GM19023 (cell line): Measurements from ENCODE around the gene CSPG4.
"Not testable (repeated sequence)": the region's sequence is repeated elsewhere in the genome, so short reads cannot be mapped to it uniquely, and the experiment has no call there.

Experiments used
- ATAC-seq: cut with Tn5 transposase; IDR thresholded peaks from one replicate; pipeline ENCODE4 v1.9.1; 2021; ENCODE audit warnings: mild to moderate bottlenecking, moderate library complexity; ENCODE audit not compliant: unreplicated experiment

The CSPG4 gene

DNA sequence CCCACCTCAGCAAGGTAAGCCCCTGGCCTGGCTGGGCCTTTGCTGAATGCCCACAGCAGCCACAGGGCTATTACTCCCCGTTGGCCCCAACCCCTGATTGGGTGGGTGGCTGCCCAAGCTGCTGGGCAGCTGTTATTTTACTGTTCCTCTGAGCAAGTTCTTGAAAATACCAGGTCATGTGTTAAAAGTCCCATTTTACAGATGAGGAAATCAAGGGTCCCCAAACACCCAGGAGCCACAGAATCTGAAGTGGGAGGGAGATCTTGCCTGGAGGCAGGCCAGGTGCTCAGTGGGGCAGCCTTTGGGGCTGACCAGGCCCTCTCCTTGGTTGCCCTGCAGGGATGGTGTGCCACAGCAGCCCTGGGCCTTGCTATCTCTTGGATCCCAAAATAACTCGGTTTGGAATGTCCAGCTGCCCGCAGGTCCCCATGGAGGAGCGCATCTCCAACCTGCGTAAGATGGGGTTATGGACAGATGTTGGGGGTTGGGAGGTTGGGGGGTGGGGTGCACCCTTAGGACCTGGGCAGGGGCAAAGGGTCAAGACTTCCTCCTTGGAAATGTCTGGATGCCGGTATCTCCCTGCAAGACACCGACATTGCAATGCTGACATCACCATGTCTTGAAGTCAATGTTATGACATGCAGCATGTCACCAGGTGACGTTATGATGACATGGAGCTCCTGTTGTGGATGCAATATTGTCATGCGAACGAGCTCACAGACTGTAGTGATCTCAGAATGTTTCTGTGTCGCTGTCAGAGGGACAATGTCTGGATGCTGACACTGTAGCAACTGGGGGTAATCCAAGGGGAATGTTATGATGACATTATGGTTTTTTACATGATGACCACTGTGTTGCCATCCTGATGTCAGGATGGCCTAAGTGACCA lies 13.3 kb upstream of the CSPG4 start:
- ATAC-seq: no peak

DNA sequence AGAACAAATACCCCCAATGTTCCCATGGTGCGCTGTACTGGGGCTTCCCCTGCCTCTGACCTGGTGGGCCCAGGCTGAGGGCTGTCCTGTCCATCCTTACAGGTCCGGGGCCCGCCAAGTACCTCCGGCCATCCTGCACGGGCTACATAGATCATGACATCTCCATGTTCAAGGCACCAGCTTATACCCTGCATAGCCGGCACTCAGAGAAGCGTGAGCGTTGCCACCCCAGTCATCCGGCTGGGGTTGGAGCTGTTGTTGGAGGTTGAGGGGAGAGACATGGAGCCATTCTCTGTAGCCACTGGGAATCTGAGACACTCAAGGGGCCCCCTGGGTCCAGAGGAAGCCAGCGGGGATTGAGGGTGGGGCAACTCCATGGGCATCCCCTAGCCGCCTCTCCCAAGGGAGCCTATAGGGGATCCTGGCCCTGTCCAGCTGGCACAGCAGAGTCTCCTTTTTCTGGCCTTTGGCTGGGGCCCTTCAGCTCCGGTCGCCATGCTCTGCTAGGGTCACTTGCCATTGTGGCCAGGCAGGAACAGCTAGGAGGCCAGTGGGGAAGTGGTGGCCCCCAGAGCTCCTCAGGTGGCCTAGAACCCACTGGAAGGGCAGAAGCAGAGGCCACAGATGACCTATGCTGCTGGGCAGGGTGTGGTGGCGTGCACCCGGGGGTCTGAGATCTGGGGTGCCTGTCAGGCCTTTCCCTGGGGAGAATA lies 12.5 kb upstream of the CSPG4 start:
- ATAC-seq: no peak

DNA sequence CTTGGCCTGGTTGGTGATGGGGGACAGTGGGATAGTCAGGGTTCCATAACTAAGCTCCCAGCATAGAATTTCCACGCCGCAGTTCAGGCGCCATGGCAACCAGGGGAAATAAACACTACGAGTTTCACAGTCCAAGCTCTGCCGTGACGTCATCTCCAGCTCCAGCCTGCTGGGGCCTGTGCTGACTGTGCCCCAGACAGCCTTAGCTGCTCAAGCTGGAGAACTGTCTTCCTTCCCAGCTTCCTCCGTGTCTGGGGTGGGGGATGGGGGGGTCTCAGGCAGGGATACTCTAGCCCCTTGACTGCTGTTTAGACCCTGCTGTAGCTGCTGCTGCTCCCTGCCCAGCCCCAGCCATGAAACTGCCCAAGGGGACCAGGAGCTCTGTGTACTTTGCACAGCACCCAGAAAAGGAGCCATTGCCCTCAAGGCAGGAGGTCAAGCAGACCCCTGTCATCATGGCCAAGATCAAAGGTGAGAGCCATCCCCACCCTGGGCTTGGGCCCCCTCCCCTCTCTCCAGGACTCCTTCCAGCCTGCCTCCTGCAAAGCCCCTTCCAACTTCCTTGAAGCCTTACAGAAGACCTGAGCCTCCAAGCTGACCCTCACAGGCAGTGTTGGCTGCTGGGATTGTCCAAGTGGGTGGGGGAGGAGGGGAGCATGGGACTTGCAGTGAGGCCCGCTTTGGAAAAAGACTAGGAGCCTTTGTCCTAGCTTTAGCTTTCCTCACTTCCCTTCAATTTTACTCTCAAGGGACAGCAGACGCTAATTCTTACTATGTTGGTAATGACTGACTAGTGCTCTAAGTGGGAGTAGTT lies 11.4 kb upstream of the CSPG4 start:
- ATAC-seq: peak; percentile 58

DNA sequence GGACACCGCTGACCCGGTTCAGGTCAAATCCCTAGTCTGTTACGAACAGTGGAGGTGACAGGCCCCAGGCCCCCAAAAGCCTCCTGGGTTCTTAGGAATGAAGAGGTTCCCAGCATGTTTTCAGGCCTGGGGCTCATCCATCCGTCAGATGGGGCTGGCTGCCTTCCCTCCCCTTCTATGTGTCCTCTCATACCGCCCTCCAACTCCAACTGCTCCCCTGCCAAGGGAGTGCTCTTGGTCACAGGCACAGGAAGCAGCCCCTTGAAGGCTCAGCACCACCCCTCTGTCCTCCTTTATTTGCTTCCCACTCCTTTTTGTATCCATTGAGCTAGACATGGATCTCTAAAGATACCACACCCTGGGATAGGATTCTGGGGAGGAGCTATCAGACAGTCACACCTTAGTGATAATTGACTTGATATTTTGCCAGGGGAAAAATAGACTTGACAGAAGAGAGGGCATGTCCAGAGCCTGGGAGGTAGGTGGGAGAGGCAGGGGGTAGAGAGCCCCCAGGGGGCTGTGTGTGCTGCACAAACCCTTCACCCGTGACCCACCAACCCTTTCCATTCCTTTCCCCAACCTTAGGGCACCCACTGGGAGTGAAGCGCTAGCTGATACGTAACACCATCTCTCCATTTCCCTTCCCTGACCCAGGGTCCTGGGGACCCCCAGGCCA lies 10.7 kb upstream of the CSPG4 start:
- ATAC-seq: no peak

DNA sequence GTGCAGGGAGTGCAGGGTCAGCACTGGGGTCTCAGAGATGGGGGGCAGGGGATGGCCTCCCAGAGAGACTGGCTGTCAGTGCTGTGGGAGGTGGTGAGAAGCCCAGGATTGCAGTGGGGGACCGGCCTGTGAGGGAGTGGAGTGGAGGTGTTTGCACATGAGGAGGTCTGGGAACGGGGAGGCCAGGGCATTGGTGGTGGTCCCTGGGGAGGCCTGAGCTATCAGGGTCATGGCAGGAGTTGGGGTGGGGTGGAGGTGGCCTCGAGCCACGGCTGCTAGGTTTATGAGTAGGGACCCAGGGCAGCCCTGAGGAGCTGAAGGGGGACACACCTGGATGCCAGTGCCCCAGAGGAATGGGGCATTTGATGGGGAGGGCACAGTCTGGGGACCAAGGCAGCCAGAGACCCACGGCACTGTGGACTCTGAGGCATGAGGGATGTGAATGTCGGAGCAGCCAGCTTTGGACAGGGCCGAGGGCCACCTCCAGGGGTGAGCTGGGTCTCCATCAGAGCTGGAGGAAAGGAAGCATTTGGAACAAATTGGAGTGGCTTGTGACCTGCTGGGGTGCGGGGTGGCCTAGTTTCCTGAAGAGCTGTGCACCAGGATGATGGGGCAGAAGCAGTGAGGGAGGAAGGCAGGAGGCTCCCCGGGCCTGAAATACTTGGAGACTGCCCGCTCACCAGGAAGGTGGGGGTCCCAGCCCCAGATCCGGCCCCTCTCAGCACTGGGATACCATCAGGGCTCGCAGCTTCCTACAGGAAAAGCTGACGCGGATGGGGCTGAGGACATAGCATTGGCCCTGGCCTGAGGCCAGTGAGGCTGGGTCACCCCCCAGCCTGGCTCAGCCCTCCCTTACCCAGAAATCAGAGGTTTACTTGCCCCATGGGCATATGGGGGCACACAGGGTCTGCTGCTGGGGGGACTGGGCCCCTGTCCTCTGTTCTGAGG lies 9.5 kb upstream of the CSPG4 start:
- no peak for ATAC-seq

DNA sequence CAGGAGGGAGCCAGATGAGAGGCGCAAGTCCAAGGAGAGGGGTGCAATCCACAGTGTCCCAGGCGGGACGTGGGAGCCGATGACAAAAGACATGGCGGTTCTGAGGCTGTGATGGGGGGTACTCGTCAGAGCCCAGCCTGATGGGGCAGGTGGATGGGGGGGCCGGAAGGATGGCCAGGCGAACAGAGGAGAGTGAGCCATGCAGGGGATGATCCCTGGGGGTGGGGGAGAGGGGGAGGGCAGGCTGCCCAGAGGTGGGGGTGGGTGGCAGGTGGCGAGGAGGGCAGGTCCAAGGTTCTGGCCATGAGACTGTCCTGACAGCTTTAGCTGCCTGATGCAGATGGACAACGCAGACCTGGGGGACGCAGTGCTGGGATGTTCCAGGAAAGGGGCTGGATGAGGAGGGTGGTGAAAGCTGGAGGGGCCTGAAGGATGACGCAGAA lies 8.9 kb upstream of the CSPG4 start:
- no peak for ATAC-seq

DNA sequence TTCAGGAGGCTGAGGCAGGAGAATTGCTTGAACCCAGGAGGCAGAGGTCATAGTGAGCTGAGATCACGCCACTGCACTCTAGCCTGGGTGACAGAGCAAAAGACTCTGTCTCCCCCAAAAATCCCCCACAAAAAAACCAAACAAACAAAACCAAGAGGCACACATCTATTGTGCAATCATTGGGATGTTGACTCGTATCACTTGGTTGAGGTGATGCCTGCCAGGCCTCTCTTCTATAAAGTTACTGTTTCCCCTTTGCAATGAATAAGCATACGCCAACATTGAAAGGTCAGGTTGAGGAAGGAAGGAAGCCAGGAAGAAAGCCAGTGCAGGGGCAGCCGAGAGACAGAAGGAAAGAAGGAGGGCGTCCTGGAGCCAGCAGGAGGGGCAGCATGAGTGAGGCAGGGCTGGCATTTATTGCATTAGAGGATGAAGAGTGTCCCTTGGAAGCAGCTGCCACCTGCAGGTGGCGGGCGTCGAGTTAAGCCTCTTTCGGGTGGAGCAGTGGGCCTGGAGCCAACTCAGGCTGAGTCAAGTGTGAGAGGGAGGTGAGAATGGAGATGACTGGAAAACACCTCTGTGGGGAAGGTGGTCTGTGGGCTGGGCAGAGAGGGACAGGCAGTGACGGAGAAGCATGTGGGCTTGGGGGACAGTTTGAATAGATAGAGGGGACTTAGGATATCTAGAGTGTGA lies 8.3 kb upstream of the CSPG4 start:
- ATAC-seq: no peak

DNA sequence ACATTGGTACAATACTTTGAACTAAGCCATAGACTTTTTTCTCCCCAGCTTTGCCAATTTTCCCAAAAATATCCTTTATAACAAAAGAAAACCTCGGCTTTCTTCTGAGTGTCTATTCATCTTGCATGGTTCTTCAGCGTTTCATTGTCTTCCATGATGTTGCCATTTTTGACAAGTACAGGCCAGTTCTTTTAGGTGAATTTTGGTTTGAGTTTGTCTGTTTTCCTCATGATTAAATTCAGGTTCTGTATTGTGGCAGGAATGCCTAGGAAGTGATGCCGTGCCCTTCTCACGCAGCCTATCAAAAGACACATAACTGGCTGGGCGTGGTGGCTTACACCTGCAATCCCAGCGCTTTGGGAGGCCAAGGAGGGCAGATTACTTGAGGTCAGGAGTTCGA lies 7.6 kb upstream of the CSPG4 start:
- ATAC-seq: no peak

DNA sequence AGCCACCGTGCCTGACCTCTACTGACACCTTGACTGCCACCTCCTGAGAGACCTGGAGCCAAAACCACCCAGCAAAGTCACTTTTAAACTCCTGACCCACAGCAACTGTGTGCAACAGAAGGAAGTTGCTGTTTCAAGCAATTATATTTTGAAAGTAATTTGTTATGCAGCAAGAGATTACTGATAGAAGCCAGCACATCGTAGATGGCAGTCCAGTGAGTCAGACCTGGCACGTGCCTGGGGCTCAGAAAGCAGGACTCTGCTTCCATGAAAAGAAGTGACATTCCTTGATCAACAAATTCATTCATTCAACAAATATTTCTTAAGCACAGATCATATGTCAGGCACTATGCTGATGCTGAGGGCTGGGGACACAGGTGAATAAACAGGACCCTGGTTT lies 5.7 kb upstream of the CSPG4 start:
- no peak for ATAC-seq

DNA sequence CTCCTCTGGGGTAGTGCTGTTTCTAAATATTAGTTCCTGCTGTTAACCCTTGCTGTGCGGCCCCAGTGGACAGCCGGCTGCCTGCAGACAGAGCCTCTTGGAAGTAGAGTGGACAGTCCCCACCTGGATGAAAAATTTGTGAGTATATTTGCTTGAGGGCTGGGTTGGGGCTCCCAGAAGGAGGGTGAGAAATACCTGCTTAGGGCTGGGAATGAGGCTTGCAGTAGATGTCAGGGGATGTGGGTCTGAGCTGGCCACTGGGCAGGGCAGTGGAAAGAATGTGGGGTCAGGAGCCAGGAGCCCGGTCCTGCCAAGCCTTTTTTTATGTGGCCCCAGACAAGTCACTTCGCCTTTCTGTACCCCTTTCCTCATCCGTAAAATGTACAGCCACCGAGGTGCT lies 4.4 kb upstream of the CSPG4 start:
- ATAC-seq: not testable (repeated sequence)

DNA sequence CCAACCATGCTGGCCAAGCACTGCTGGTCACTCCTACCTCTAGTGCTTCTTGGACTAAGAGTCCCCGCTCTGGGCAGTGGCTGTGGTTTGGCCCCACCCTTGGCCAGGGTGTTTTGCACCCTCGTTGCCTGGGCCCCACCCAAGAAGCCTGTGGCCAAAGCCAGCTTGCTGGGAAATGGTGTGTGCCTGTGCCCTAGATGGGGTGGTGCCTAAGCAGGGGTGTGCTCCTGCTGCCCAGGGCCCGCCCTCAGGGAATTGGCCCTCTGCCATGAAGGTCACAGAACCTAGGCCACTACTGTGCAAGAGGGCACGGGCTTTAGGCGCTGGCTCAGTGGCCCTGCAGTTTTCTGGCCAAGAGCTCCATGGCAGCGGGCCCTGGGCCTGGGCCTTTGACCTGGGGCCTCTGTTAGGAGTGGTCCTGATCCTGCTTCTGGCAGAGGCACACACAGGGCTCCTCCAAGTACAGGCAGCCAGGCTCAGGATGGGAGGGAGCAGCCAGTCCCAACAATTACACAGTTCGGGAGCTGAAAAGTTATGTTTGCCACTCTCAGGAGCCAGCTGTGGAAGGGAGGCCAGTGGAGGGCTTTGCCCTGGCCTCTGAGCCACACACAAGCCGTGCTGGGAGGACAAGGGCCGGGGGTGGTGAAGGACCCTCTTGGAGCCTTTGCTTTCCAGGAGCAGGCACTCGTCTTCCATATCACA lies 3.8 kb upstream of the CSPG4 start:
- not testable (repeated sequence) for ATAC-seq

DNA sequence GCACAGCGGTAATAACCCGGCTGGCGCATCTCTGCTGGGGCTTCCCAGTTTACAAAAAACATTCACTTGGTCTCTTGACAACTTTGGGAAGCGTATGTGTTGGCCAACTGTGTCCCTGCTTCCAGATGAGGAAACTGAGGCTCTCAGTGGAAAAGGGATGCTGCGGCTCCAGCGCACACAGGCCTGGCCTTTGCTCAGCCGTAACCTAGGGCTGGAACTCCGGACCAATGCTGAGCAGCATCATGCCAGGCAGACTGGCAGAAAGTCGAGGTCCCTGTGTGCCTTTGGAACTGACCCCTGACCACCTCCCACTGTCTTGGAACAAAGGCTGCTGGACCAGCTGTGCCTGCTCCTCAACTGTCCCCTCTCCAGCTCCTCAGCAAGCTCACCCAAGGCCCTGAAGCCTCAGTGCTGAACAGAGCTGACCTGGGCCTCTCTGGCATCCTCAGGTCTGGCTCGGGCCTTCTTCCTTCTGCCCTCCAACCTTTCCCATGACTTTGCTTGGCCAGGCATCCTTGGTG lies 2.7 kb upstream of the CSPG4 start:
- not testable (repeated sequence) for ATAC-seq

DNA sequence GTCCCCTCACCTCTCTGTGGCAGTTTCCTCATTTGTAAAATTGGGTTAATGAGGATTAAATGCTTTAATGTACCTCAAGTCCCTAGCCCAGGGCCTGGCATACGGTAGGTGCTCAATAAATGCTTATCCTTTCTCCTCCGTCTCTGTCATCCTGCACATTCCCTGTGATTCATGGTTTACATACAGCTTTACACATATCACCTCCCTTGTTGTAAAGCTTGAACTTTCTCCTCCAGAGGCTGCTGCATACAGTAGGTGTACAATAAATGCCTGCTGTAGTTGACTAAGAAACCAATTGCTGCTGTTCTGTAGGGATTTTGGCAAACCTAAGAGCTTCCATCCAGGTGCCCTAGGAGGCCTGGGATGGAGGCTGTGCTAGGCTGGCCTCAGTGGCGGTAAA lies 1.5 kb upstream of the CSPG4 start:
- no peak for ATAC-seq

DNA sequence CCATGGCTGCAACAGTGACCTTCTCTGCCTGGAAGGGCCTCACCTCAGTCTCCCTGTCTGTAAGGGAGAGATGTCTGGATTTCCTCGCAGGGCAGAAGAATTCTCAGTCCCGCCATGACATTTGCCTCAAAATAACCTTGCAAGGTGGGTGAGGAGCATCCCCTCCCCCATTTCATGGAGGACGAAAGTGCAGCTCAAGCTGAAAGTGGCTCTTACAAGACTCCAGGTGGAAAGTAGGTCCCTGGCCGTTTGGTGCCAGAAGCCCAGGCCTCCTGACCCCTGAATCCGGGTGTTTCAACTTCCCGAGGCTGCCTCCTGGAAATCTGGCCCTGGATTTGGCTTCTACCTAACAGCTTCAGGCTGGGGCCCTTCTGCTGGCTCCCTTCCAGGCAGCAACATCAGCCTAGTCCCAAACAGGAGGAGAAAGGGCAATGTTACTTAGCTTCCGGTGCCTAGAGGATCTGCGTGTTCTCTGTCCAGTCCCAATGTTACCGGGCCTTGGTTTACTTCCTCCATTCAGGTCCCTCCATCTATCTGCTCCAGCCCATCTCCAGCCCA lies 769 bp upstream of the CSPG4 start:
- no peak for ATAC-seq

DNA sequence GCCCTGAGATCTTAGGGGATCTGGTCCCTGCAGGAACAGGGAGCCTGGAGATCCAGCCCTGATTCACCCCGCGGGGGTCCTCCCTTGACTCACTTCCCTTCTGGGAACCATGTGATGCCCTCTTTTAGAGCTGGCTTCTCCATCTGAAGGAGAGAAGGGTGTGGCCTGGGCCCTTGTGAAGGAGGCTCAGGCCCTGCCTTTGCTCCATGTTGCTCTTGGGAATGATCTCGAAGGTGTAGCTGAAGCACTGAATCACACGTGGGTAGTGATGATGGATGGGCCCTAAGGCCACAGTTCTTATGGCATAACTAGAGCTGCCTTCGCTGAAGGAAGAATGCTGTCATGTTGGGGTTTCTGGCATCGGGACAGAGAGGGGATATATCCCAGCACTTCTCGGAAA lies 1.2 kb downstream of the CSPG4 start:
- not testable (repeated sequence) for ATAC-seq

DNA sequence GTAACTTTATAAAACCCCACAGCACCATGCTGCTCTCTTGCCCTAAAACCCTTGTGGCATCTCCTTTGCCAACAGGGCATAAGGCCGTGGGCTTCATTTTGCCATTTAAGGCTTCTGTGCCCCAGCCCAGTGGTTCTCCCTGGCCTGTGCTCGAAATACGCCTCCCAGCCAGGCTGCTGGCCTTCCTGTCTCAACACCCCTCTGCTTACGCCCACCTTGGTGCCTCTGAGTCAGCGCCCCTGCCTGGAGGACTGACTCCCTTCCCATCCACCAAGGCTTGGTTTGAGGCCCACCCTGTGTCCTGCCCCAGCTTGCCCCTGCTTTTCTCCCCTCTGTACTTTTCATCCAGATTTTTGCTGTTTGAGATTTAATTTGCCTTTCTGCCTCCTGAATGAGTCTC lies 1.8 kb downstream of the CSPG4 start:
- ATAC-seq: not testable (repeated sequence)

DNA sequence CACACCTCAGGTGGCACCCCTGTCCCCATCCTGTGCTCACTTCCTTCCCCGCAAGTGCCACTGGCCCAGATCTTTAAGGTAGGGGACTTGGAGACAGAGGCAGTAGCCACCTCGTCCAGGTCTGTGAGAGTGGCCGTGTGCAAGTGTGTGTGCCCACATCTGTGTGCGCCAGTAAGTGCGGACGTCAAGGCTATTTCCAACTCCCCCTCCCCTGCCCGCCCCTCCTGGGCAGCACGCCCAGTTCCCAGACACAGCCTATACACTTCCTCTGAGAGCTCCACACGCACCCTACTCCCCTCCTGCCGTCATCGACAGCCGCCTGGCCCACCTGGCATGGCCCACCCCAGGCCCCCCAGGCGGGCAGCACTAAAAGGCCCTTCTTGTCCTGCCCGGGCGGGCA lies 3.2 kb downstream of the CSPG4 start:
- ATAC-seq: not testable (repeated sequence)

DNA sequence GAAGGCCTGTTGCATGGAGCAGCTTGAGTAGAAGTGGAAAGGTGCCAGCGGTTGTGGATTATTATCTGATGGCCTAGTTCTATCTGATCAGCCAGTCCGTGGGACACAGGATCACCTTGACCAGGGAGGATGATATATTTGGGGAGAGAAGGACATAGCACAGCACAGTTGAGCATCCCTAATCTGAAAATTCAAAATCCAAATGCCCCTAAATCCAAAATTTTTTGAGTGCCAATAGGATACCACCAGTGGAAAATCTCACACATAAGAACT lies 6.0 kb downstream of the CSPG4 start:
- no peak for ATAC-seq
